HG03135 (cell line): ENCODE data around the gene CIROP.

Source experiments
- ATAC-seq: cut with Tn5 transposase; IDR thresholded peaks from one replicate; pipeline ENCODE4 v1.9.1; 2021; ENCODE audit warnings: mild to moderate bottlenecking, moderate library complexity; ENCODE audit not compliant: unreplicated experiment

The CIROP gene, protein sequence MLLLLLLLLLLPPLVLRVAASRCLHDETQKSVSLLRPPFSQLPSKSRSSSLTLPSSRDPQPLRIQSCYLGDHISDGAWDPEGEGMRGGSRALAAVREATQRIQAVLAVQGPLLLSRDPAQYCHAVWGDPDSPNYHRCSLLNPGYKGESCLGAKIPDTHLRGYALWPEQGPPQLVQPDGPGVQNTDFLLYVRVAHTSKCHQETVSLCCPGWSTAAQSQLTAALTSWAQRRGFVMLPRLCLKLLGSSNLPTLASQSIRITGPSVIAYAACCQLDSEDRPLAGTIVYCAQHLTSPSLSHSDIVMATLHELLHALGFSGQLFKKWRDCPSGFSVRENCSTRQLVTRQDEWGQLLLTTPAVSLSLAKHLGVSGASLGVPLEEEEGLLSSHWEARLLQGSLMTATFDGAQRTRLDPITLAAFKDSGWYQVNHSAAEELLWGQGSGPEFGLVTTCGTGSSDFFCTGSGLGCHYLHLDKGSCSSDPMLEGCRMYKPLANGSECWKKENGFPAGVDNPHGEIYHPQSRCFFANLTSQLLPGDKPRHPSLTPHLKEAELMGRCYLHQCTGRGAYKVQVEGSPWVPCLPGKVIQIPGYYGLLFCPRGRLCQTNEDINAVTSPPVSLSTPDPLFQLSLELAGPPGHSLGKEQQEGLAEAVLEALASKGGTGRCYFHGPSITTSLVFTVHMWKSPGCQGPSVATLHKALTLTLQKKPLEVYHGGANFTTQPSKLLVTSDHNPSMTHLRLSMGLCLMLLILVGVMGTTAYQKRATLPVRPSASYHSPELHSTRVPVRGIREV

DNA sequence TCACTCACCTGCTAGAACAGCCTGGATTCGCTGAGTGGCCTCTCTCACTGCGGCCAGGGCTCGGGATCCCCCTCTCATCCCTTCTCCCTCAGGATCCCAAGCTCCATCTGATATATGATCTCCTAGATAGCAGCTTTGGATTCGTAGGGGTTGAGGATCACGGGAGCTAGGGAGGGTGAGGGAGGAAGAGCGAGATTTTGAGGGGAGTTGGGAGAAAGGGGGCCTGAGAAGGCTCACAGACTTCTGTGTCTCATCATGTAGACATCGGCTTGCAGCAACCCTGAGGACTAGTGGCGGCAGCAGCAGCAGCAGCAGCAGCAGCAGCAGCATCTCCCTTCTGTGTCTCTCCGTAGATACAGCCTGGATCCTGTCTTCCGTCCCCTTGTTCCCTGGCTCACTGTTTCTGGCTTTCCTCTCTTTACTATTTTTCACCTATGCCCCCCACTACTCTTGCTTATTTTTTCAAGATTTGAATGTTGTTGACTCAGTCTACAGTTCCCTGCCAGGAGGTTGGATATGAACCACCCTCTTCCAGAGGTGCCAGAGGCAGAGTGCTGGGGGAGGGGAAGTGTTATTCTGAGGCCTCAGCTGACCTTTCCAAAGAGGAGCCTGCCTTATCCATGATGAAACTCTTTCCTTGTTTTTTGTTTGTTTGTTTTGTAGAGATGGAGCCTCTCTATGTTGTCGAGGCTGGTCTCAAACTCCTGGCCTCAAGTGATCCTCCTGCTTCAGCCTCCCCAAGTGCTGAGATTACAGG lies at the start of gene CIROP:
CIROP (minus strand) TSS at position 399 of the 757 bp plus-strand sequence; CDS start at position 330, 69 bp downstream.
- ATAC-seq, result no peak

DNA sequence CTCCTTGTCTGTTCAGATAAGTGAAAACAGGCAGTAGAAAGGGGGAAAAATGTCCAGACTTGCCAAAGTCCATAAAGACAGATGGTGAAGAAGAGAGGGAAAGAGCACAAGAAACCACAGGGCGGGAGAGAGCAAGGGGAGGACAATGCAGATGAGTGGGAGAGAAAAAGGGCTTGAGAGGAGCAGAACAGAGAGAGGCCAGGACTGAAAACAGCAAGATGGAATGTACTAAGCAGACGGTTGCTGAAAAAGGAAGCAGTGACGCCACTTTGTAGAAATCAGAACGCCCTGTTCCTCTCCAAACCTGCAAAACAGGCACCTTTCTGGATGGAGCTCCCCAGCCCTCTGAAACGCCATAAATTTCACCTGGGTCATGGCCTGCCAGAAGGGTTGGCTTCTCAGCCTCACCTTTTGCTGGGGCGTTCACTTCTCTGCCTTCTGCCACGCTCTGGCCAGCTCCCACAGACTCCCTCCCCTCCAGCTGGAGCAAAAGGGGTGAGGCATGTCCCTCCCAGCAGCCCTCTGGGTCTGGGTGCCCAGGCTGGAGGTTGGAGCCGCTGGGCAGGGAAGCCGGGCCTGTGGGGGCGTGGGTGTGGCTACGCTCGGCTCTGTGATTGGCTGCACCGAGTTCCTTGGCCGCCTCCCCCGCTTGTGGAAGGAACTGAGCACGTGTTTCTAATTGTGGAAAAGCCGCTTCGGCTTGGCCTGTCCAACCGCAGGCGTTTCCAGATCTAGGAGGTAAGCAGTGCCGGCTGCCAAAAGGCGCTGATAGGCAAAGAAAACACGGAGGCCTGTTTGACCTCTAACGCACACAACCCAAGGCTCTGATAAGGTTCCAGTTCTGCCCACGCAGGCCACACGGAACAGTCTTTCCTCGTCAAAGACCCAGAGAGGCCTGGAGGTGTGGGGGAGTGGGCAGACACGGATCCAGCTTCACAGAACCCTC lies 49.3 kb upstream of the CIROP start:
- ATAC-seq, result no peak

DNA sequence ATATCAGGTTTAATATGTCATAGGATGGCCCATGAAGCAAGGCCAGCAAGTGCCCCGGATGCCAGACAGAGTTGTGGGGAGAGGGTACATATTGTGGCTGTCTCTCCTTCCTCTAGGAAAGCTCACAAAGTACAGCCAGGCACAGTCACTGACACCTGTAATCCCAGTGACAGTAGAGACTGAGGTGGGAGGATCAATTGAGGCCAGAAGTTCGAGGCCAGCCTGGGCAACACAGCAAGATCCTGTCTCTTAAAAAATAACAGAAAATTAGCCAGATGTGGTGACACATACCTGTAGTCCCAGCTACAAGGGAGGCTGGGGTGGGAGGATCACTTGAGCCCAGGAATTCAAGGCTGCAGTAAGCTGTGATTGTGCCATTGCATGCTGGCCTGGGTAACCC lies 46.6 kb upstream of the CIROP start:
- ATAC-seq, result no peak

- no peak for ATAC-seq
Observed at GRCh38 chr14:23149745-23150144, 45.0 kb upstream of the CIROP start.

GRCh38 chr14:23148591-23149249 lies 43.9 kb upstream of the CIROP start:
- no peak for ATAC-seq

- ATAC-seq, result no peak
Observed at GRCh38 chr14:23147676-23148075, 42.9 kb upstream of the CIROP start.

DNA sequence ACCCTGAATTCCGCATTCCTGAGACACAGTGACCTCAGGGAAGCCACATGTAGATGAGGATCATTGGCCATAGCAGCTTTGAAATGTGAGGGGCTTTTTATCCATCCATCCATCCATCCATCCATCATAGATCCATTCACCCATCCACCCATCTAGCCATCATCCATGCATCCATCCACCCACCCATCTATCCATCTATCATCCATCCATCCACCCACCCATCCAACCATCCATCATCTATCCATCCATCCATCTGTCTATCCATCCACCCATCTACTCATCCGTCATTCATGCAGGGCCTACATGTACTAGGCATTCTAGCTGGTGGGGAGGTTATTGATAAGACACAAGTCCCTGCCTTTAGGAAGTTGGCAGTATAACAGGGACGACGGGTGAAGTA lies 42.2 kb upstream of the CIROP start:
- no peak for ATAC-seq

- ATAC-seq, result no peak
Observed at GRCh38 chr14:23146351-23146910, 41.6 kb upstream of the CIROP start.

GRCh38 chr14:23145794-23146350 lies 41.1 kb upstream of the CIROP start:
- no peak for ATAC-seq

DNA sequence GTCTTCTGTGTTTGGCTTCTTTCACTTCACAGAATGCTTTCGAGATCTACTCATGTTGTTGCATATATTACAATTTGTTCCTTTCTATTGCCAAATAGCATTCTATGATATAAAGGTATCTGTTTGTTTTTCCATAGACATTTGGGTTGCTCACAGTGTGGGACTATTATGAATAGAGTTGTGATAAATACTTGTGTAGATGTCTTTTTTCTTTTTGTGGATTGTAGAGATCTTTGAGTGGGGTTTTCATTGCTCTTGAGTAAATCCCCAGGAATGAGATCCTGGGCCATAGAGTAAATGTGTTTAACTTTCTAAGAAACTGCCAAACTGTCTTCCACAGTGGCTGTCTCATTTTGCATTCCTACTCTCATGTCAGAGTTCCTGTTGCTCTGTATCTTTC lies 39.1 kb upstream of the CIROP start:
- ATAC-seq, result no peak

DNA sequence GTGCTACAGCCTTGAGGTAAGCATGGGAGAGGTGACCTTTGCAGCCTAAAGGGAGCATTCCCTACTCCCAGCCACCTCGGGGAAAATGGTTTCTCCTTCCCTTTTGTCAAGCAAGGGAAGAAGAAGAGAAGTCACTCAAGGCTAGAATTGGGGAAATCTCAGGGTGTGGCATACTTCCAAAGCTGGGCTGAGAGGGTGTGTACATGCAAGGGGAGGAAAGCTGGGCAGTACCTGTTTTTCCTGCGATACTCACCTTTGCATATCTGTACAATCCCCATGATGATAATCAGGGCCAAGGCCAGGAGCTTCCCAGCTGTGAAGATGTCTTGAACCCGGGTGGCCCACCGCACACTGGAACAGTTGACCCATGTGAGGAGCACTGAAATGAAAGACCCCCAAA lies 38.0 kb upstream of the CIROP start:
- no peak for ATAC-seq

GRCh38 chr14:23141706-23142444 lies 37.1 kb upstream of the CIROP start:
- no peak for ATAC-seq

- ATAC-seq, result no peak
Observed at GRCh38 chr14:23140371-23140770, 35.6 kb upstream of the CIROP start.

DNA sequence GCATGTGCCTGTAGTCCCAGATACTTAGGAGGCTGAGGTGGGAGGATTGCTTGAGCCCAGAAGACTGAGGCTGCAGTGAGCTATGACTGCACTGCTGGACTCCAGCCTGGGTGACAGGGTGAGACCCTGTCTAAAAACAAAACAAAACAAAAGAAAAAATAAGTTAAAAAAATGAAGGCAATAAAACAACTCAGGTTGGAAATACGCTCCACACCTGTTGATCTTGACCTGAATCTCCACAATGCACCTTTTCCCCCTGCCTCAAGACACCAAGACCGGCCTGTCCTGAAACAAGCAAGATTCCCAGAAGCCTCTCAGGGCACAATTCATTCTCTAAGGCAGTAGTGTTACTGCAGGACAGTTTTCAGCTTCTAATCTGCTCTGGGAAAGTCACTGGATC lies 35.1 kb upstream of the CIROP start:
- no peak for ATAC-seq

GRCh38 chr14:23137813-23138535 lies 33.2 kb upstream of the CIROP start:
- ATAC-seq, result no peak

DNA sequence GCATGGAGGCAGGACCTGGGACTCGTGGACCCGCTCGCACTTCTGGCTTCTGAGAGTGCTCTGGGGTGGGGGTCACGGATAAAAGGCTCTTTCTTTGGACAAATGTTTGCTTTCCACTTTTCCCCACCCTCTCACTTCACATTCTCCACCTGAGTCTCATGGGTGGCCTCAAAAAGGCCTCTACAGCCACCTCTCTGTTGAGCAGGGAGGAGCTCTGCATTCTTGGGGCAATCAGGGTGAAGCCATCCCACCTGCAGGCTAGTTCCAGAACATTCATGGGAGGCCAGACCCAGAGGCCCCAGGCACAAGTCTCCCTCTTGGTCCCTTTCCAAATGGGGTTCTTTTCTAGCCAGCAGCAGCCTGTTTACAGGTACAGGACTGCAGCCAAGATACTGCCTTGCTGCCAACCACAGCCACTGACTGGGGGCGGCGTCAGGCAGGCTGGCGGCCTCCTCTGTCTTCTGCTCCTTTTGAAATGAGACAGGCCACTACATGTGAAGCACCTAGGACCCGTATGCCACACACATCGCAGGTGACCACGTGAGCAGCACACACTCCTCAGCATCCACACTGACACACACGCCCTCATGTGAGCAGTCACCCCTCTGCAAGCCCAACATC lies 32.5 kb upstream of the CIROP start:
- no peak for ATAC-seq

GRCh38 chr14:23136566-23137133 lies 31.9 kb upstream of the CIROP start:
- ATAC-seq, result no peak
